DMS53 treated with DMSO at 0.1 percent for 48 hours (cell line): ENCODE measurements around the gene HIVEP2.
A peak's percentile ranks its signal among the peaks of the same experiment; 100 is the strongest.

ENCODE experiments used
- DNase-seq: peaks from one replicate; lab custom pipeline; 2025; ENCODE audit not compliant: unreplicated experiment; lab: John Stamatoyannopoulos, UW

Gene HIVEP2

GRCh38 chr6:142892254-142893021, 52.5 kb downstream of the HIVEP2 start:
- no peak for DNase-seq

DNA sequence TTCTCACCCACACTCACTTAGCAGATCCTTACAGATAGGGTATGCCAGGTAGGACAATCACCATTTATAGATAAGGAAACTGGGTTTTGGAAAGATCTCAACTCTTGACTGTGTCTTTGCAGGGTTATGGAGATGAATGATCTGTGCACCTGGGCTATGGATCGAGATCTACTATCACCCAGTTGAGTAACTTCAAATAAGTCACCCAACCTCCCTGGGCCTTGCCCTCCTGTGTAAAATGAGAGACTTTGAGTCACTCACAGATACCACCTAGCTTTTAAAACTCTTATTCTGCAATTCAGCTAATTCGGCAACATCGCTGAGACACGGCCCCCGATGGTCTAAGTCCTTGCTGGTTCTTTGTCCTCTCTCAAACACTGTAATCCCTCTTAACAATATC, 53.5 kb downstream of the HIVEP2 start:
- DNase-seq: no peak

DNA sequence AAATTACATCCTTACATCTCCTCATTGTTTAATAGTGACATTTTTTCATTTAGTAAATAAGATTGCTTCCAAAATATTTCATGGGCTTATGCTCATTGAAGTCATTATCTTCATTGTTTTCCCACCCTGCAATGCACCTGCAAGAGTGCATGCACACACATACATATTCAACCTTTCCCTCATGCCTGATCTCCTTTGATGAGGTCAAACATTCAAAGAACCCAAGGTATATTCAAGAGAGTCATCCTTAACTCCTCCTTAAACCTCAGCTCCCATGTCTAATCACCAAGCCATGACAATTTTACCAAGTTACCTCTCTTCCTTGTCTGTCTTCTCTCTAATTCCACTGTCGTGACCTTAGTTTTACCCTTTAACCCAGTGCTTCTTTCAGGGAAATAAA, 56.5 kb downstream of the HIVEP2 start:
- DNase-seq: no peak

GRCh38 chr6:142887517-142887916, 57.5 kb downstream of the HIVEP2 start:
- no peak for DNase-seq

DNA sequence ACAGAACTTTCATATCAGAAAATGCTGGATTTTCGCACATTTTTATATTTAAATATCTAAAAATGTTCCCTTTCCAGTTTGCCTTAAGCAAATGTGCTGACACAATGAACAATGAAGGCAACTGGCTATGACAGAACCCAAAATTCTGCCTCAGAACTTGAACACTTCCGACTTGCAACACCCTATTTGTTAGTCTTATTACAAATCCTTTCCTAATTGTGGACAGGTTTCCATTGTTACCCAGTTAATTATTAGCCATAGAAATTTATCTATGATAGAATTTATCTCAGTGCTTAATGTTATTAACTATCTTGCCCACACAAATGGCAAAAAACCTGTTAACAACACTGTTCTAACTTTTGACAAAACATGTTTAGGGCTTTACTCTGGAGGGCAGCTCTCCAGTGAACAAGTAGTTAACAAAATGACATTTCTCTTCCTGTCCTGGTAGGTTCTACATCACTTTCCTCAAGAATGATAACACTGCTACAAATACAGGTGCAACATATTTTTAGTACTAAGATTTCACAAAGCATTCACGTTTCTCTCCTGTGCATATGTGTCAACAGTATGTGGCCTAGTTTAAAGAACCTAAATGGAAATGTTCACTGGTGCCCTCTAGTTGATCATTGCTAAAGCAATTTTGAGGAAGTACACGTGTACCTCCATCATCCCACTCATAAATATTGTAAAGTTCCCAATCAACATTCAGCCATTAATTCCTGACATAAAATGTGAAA, 58.4 kb downstream of the HIVEP2 start:
- peak; percentile 19 for DNase-seq

- peak; percentile 61 for DNase-seq
These were observed 59.7 kb downstream of the HIVEP2 start for GRCh38 chr6:142885182-142885867.

- DNase-seq: no peak
These were observed 60.6 kb downstream of the HIVEP2 start for GRCh38 chr6:142884214-142885035.

- DNase-seq: no peak
These were observed 62.0 kb downstream of the HIVEP2 start for GRCh38 chr6:142883011-142883410.

DNA sequence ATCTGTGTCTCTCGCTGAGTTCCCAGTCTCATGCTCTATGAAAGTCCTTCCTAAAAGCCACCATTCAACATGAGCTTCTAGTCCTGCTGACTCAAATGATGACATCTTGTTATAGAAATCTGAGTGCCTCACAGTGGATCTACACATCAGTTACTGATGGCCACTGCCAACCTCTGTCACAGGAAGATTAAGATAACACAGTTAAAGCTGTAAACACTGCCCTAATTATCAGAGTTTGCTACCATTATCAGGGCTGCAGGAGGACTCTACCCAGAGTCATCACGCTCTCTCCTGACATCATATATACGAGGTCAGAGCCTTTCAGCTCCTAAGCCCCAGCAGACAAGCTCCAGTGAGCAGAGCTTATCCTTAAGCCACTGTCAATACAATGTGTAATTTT, 63.2 kb downstream of the HIVEP2 start:
- DNase-seq: no peak

DNA sequence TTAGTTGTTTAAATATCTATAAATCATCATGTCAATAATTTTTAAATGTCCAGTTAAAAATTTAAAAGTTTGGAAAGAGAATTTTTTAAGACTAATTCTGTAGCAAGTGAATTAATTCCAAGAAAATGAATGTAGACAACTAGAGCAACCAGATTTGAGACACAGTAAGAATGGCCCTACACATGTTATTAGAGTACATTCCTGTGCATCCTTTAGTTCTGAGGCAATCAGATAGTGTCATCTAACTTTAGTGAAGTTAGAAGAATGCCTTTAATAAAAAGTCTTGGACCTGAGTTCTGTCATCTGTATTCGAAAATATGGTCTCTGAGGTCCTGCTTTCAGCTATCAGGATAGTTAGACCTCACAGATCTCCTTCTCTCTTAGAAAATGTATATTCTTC, 63.7 kb downstream of the HIVEP2 start:
- no peak for DNase-seq

- no peak for DNase-seq
These were observed 64.8 kb downstream of the HIVEP2 start for GRCh38 chr6:142880201-142880600.

GRCh38 chr6:142879527-142879926, 65.4 kb downstream of the HIVEP2 start:
- no peak for DNase-seq

DNA sequence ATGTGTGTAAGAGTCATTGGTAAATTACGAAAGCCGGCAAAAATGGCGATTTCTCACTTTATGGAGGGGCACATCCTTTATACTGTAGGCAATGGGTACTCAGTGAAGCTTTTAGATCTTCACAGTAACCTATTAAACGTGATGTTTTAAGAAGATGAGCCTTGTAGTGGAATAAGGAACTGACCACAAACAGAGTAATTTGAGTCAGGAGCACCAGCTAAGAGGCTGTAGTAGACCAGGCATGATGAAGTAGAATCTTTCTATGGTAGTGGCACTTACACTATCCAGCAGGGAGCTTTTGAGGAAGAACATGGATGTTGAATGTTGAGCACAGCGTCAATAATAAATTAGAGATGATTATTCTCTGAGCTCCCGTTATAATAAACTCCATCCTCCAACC, 65.9 kb downstream of the HIVEP2 start:
- DNase-seq: no peak

- DNase-seq: no peak
These were observed 66.6 kb downstream of the HIVEP2 start for GRCh38 chr6:142878407-142878806.

DNA sequence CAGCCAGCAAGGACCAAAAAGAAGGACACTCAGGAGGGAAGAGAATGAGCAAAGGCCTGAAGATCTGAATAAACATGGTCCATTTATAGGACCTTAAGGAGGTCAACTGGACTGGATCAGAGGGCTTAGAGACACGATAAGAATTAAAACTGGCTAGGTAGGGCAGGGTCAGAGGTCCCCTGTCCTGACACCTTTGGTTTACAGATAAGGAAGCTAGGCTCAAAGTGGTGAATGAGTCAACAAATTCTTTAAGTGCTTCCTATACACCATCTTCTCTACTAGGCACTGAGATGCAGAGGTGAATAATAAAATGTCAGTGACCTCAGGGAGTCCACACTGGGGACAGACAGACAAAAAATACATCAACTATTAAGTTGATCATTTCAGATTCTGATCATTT, 70.3 kb downstream of the HIVEP2 start:
- DNase-seq: no peak

GRCh38 chr6:142872376-142872775, 72.6 kb downstream of the HIVEP2 start:
- DNase-seq: no peak

DNA sequence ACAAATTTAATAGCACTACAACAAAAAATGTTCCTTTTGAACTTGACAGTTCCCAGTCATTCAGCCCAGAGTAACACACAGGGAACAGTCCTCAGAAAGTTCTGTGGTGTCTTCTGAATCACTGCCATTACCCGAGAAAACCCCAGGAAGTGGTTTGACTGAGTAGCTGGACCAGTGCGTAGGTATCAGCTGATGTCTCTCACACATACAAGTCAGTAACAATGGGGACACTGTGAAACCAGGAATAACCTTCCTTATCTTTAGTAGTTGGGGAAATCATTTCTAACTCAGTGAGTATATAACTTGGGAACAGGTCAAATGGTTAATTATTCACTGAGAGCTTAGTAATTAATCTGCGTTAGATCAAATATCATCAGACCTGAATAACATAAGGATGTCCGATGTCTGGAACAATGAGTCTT, 73.1 kb downstream of the HIVEP2 start:
- no peak for DNase-seq

DNA sequence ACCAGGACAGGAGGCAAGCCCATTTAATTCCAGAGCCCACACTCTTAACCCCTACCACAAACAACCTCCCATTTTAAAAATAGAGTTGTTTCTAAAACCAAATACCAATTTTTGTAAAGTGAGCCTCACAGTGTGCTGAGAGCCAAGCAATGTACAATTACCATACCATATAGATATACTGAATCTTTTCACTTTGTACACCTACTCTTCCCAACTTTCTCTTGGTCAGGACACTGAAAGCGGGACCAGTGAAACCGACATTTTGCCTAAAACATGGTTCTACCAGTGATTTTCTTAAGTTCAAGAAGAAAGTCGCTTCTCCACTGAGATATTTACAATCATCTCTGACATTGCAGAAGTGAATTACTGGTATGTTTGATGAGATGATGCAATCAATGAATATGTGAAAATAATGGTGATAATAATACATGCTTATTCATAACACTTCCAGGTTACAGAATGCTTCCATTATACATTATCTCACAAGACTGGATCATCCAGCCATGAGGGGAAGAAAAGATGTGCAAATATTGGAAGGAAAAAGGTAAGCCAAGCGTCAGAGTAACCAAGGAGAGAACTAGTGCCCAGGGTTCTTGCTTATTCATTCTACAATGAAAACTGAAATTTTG, 74.1 kb downstream of the HIVEP2 start:
- no peak for DNase-seq

GRCh38 chr6:142868917-142869316, 76.1 kb downstream of the HIVEP2 start:
- no peak for DNase-seq

DNA sequence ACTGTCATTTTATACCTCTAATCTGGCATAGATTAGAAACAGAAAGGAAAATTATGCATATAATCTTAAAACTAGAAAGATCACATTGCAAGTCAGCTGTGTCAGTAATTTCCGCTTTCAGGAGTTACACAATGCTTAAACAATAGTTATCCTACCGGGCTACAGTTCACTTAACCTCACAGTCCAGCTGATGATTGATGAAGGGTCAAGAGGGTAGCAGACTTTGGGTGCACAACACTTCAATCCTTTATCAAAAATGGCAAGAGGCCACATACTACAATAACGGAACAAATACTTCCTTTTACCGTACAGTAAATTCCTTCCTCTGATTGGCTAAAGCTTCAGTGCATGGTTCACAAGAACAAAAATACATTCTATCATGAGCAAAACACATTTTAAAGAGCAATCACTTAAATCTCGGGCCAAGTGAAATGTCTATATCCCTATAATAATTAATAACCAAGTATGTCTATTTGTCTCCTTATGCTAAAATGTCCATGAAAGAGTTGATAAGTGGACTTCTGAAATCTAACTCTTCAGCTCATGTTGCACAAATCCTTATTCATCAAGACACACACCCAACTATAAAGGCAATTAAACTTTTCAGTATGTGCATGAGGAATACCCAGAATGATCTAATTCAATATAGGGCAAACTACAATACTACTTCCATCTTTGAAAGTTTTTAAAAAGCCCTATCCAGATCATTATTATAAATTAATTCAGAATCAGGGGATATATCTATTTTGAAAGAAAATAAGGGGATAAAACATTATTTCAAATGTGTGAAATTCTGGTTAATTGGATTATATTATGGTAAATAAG, 76.8 kb downstream of the HIVEP2 start:
- no peak for DNase-seq
